GM10248 (cell line): ENCODE data around the gene CBLL1.

ENCODE experiments used
- CTCF ChIA-PET: fragments of 300-600 bp; sonication (Branson Sonifier 250); formaldehyde crosslinking; extraction: SDS; loops from one replicate; lab custom pipeline; 2021; ENCODE audit warnings: antibody characterized with exemption; lab: Yijun Ruan, JAX
- POLR2A ChIA-PET: fragments of 350-650 bp; sonication (Branson Sonifier 250); formaldehyde crosslinking; extraction: SDS; loops from one replicate; lab custom pipeline; 2020; ENCODE audit warnings: antibody characterized with exemption; lab: Yijun Ruan, JAX
- DNase-seq: peaks from one replicate; pipeline ENCODE4 v3.0.0; 2012; ENCODE audit errors: extremely low spot score
- CTCF ChIP-seq: IDR thresholded peaks from 2 replicates; pipeline ENCODE4 v1.5.1; 2012; ENCODE audit warnings: mild to moderate bottlenecking, low read depth; ENCODE audit errors: extremely low read depth, missing control alignments, control extremely low read depth

Gene CBLL1

GRCh38 chr7:107703219-107703618 is 40.7 kb upstream of the CBLL1 start:
- POLR2A ChIA-PET: no interaction called here
- TF ChIP-seq CTCF: no peak
- CTCF ChIA-PET: no interaction called here
- no peak for DNase-seq

- no peak for TF ChIP-seq CTCF
- ChIA-PET CTCF (no interaction called here), POLR2A (no interaction called here)
- no peak for DNase-seq
Measured at GRCh38 chr7:107703872-107704271, 40.1 kb upstream of the CBLL1 start.

GRCh38 chr7:107708956-107709355 is 35.0 kb upstream of the CBLL1 start:
- no peak for DNase-seq
- ChIA-PET POLR2A (no interaction called here), CTCF (interaction anchor here (1.0 to 1.9 kb wide), 3 partner anchors 11 to 31 kb away, joined by 3 to 9 read pairs (median 4); no protein-coding TSS in a partner anchor)
- TF ChIP-seq CTCF: no peak

- ChIA-PET CTCF (interaction anchor here (1.3 to 1.9 kb wide), 3 partner anchors 13 to 17 kb away, joined by 4 to 7 read pairs (median 5); no protein-coding TSS in a partner anchor), POLR2A (no interaction called here)
- DNase-seq: no peak
- no peak for TF ChIP-seq CTCF
Measured at GRCh38 chr7:107711301-107711700, 32.6 kb upstream of the CBLL1 start.

- CTCF ChIA-PET: interaction anchor here (1.1 to 2.4 kb wide), 6 partner anchors 10 to 22 kb away, joined by 3 to 7 read pairs (median 4); no protein-coding TSS in a partner anchor
- no peak for DNase-seq
- no peak for TF ChIP-seq CTCF
- POLR2A ChIA-PET: no interaction called here
Measured at GRCh38 chr7:107712025-107712424, 31.9 kb upstream of the CBLL1 start.

- ChIA-PET POLR2A (interaction anchor here (0.6 kb wide), 1 partner anchor 1601 kb away, joined by 5 read pairs; the partner anchor contains the start of gene SYPL1), CTCF (interaction anchor here (1.1 to 2.4 kb wide), 5 partner anchors 11 to 21 kb away, joined by 3 to 7 read pairs (median 5); no protein-coding TSS in a partner anchor)
- no peak for DNase-seq
- no peak for TF ChIP-seq CTCF
Measured at GRCh38 chr7:107712896-107713295, 31.0 kb upstream of the CBLL1 start.
